IPS-NIHi7 (cell line): ENCODE results near the gene KLKB1.

ENCODE experiments used
- DNase-seq: peaks from one replicate; pipeline ENCODE4 v3.0.0; 2012; ENCODE audit warnings: mixed read lengths; ENCODE audit errors: extremely low spot score

KLKB1 gene

GRCh38 chr4:186307916-186308315, 80.6 kb downstream of the KLKB1 start:
- DNase-seq = no peak
